ENCODE measurements around the gene COA5.

COA5 gene

DNA sequence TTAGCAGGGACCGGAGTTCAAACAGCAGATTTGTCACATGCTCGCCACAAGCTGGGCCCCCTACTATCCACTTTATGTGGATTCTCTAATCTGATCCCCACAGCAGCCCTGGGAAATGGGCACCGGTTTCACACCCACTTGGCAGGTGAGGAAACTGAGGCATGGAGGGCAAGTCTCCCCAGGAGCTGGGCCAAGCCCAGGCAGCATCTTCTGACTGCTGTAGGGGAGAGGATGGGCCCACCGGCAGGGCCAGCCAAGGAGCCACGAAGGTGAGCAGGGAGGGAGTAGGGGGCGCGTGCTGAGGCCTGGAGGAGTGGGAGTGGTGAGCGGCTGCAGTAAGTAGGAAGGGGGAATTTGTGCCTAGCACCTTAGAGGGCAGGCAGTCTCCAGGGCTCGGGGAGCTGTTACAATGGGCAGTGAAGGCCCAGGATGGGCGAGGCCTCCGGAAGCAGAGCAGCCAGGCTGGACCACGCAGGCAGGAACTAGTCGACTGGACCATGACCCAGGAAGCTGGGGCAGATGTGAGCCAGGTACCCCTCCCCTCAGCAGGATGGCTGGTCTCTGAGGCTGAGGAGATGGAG is 37.1 kb downstream of the COA5 start:
- no peak for DNase-seq

DNA sequence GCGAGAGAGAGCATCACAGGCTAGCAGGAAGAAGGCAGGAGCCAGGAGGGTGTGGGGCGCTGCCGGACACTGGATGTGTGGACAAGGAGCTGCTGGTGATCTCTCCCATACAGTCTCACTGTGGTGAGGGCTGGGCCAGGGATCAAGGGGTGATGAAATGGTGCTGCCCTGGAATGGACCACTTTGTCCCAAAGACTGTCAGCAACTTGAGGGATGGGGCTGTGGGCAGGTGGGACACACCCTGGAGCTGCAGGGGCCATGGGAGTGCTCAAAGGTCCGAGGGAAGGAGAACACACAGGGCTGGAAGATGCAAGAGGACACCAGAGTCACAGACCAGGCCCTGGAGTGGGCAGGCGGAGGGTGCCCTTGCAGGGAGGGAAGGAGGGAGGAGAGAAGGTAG is 38.0 kb downstream of the COA5 start:
- DNase-seq: no peak

DNA sequence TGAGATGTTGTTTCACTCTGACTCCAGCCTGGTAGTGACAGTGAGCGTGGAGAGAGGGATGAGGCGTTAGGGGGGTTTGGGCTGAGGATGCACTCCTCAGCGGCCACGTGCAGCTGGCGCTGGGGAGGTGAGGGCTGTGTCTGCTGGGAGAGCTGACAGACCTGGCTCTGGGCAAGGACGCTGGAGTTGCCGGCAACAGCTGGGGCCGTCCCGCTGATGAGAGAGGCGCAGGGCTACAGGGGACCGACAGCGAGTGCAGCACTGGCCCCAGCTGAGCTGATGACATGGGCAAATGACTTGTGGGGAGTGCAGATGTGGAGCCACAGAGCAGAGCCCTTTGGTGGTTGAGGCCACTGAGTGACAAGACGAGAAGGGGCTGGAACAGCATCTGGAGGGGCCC is 38.4 kb downstream of the COA5 start:
- no peak for DNase-seq

DNA sequence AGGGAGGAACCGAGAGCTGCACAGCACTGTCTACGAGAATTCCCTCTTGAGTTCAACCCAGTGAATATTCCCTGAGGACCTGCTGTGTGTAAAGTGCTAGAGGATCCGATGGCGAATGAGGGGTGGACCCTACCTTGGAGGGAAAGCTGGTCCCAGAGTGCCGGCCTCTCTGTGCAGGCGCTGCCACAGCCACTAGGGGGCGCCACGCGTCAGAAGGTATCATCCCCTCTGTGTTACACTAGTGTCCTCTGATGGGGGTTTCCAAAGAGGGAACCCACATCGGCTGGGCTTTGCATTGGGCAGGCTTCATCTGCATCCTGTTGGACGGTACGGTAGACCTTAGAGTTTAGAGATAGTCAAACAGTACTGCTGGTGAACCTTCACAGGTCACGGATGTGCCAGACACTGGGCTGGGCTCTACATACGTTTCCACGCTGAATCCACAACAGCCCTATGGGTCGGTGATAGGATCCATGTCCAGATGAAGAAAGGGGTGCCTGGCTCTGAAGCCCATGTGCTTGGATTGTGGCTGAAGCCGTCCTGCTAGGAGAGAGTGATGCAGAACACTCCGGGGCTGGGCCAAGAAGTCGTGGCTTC is 39.0 kb downstream of the COA5 start:
- DNase-seq: no peak

DNA sequence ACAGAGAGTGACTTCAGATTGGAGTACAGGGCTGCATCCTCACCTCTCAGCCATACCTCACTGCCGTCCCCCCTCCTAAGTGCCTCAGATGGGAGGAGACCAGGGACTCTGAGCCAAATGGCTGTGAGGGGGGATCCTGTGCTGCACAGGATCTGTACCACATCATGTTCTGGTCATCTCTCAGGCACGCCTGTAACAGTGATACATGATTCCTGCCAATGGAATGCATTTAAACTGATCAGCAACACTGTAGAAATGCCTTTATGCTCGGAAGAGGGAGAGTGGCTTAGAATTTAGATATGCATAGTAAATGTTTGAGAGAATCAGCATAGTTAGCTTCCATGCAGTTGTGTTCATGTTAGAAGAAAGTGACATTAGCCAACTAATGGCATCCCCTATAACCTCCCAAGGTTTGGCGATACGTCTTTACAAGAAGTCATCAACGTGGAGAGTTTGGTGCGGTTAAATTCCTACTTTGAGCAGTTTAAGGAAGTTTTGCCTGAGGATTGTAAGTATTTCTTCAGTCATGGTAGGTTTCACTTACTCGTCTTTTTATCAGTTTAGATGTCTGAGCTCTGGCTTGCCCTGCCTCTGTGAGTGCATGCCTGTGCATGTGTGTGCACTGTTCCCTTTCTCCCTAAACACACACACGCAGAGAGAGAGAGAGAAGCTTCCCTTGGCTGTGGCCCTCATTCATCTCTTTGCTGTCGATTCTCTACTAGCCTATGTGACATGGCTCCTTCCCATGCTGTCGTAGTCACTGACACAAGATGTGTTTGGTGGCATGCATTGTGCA is 40.0 kb downstream of the COA5 start:
- no peak for DNase-seq

DNA sequence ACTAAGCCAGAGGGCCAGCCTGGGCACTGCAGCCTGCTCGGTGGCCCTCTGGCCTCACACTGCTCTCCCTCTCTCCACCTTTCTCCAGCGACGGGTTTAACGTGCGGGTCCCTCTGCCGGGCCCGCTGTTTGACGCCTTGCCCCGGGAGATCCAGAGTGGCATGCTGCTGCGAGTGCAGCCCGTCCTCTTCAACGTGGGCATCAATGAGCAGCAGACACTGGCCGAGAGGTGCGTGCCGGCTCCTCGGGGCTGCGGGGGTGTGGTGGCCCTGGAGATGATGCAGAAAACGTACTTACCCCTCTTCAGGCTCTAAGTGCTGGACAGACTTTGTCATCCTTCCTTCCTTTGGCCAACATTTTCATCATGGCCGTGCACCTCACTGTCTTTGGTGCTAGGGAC is 42.4 kb downstream of the COA5 start:
- DNase-seq: no peak

DNA sequence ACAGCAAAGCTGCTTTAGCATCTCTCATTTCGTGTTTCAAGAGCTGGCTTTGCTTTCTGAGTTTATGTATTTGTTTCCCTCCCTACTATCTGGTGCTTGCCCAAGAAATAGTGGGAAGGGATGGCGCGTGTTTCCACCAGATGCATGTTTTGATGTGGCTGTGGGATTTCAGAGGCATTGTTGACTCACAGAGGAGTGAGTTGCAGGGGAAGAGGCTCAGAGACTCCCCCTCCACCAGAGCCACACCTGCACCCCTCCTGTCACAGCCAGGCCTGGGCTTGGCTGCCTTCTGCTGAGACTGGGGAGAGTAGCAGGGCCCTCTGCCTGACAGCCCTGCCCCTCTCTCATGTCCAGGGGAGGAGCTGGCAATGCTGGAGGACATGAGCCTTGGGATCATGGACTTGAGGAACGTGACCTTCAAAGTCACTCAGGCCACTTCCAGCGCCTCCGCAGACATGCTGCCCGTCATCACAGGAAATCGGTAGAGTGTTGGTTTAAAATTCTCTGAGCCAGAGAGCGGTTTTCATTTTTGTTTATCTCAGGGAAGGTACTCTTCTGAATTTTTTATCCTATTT is 42.9 kb downstream of the COA5 start:
- DNase-seq: no peak

DNA sequence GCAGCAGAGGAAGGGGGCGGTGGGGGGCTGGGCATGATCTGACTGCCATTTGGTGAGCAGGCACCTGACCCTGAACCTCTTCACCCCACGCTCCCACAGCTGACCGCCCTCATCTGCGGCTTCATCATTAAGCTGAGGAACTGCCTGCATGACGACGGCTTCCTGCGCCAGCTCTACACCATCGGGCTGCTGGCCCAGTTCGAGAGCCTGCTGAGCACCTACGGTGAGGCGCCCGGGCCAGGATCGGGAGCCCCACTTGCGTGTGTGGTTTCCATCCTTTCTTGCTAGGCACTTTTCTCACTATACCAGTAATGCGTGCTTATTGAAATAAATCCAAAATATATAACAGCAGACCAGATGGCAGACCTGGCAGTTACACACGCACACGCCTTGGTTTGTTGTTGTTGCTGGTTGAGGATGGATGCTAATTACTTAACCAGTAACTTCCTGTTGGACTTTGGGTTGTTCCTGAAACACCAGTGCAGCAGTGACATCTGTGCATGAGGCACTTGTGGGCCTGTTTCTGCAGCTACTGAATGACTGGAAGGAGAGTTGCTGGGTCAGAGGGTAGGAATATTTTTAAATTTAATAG is 43.7 kb downstream of the COA5 start:
- no peak for DNase-seq

DNA sequence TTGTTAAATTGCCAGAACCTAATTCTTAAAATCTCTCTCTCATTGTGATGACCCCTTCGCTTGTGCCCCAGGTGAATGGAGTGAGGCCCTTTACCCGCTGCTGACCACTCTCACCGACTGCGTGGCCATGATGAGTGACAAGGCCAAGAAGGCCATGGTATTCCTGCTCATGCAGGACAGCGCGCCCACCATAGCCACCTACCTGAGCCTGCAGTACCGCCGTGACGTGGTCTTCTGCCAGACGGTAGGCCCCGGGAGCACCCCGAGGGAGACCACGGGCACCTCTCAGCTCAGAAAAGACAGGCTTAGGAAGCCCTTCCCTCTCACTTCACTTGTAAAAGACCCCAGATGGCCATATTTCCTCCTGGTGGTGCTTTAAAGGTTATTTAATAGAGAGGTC is 44.9 kb downstream of the COA5 start:
- DNase-seq: no peak

DNA sequence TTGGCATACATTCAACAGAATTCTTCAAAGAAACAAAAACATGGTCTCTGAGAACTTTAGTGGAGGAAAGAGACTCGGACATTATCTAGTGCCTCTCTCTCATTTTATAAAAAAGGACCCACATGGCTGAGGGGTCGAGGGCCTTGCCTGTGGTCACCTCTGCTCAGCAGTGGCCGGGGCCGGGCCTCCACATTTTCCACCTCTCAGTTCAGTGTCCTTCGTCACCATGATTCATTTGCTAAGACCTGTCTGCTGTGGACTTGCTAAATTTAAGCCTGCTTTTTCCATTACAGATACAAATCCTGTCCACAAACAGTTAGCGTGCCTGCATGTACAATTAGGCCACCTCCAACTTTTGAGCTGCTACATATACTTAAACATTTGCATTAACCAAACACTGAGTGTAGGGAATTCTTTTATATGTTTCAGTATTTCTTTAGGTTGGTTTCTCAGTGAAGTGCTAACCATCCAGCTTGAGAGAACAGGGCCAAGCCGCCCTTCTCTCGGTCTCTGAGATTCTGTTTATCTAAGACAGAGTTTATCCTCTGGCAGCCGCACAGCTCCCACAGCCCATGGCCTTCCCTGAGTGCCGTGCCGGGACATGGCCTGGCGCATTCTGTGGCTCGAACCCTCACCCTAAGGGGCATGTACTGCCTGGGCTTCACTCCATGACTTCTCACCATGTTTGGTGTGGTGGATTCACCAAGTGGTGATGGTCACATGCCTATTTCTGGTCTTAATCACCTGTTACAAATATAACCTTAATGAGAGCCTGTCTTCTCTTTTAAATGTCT is 46.2 kb downstream of the COA5 start:
- no peak for DNase-seq

DNA sequence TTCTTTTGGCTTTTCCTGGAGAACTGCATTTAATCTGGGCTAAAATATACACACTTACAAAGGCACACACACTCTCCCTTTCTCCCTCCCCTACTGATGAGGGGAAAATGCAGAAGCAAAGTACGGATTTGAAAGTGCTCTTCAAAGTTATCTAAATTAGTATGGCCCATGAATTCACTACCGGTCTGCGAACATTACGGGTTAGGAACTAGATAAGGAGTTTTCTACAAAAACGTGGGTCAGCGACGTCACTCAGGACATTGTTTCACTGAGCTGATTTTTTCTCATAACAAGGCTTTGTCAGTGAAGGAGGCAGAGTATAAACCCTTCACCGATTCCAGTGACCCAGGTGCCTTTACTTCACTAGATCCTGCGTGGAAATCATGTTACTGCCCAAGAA is 47.3 kb downstream of the COA5 start:
- DNase-seq: no peak

DNA sequence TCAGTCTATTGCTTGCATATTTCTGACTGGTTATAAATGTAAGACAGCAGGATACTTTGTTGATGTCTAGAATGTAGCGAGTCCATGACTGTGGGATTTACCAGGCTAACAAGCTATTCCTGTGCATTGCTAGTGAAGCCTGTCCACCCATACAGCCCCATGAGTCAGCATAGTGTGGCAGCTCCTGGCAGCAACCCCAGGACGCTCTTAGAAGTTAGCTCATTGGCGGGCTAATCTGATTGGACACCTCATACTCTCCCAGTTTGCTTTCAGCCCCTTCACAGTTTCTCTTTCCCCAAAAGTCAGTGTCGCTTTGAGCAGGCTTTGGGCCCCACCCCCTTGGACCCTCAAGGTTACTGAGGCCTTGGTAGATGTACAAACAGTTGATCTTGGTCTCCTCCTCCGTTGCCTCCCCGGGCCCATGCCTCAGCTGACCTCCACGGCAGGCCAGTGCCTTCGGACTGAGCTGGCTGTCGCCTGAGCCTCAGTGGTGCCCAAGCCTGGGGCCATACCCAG is 48.0 kb downstream of the COA5 start:
- no peak for DNase-seq

DNA sequence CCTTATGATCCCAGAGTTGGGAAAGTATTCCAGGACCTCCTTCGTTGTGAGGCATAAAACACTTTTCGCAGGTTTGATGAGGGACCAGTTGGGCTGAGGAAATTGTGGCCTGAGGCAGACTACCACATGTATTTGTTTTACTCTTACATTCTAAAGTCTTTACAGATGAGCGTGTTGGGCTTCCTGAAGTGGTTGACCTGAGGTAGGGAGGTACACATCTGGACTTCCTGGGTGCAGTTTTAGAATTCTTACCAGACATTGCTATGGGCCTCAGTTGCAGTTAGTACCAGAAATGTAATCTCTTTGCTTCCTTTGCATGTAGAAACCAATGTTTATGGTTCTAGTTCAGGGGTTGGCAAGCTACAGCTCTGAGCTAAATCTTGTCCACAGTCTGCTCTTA is 48.7 kb downstream of the COA5 start:
- no peak for DNase-seq

DNA sequence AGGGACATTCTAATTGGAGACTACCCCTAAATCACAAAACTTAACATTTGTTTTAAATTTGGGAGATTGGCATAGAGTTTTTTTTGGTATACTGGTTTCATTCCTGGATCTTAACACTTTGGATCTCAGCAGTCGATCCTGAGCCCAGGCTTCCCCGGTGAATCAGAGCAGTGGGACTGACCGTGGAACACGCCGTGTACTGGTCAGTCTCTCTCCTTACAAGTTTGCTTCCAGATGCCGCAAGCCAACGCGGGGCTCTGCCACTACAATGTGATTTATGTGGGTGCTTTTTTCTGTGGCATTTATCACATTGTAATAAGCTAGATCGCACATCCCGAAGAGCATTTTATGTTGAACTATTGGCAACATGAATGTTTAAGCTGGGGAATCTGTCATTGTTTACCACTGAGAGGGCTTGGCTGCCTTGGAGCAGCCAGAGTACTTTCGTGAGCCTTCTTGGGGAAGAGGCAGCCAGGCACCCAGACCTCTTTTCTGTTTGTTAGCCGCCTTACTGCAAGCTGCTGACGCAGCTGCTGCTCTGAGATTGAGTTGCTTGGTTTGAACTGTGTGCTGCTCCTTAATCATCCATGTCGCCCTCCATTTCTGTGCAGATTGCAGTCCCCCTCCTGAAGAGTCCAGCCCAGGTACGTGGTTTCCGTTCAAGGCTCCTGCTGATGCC is 49.3 kb downstream of the COA5 start:
- DNase-seq: no peak

DNA sequence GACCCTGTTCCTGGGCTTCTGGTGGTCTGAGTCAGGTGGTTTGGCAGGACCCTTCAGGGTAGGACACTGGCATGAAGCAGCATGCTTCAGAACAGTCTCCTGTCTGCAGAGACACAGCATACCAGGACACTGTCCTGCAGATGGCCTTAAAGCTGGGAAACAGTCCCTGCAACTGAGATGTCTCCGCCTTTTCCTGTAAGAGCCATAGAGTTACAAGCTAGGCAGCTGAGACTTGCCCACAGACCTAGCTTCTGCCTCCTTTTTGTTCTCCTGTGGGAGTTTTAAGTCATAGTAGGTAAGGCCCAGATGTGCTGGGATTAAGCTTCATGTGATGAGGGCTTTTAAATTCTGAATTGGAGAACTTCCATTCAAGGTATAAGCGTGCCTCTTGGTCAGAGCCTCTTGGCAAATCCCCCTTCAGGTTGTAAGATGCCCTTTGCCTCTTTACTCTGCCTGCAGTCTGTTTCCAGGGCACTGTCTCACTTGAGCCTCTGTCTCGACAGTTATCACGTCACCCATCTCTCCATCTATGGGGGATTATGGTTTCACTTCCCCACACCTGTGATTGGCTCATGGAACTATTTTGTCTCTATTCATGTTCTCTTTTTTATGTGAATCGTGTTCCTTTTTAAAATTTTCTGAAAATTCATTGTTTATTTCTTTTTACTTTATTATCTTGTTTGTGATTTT is 51.8 kb downstream of the COA5 start:
- no peak for DNase-seq

DNA sequence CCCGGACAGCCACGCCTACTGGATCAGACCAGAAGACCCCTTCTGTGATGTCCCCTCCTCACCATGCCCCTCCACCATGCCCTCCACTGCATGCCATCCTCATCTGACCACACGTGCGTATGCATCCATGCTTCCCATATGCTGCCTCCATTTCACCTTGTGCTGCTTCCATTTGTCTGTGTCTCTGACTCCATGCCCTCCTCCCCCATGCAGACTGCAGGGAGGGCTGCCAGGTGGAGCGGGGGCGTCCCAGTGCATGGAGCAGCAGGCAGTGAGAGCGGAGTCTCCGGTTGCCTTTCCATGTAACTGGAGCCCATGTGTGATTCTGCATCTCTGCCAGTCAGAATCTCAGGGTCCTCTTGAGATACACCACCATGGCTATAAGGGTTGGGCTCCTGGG is 52.6 kb downstream of the COA5 start:
- DNase-seq: no peak

DNA sequence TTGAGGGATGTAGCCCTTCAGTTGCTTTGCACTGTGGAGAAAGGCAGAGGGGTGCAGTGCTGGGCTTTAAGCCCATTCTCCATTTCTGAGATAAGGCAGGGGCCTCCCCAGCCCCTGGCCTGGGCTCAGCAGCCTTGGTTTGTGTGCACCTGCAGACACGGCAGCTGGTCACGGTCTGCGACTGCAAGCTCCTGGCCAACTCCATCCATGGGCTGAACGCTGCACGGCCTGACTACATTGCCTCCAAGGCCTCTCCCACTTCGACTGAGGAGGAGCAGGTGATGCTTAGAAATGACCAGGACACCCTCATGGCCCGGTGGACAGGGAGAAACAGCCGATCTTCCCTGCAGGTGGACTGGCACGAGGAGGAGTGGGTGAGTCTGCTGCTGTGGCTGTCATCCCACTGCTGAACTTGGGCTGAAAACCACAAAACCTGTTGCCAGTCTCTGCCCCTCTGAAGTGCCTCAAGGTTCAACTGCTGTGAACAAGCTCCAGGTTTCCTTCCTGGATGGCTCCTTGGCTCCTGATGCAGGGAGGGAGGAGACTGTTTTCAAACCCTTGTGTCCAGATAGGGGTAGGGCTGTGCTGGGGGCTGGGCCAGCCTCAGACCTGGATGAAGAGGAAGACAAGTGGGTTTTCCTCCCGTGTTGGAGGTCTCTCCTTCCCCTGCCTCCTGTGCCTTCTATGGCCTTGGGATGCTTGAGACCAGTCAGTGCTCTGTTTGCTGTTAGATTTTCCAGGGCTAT is 54.0 kb downstream of the COA5 start:
- no peak for DNase-seq

DNA sequence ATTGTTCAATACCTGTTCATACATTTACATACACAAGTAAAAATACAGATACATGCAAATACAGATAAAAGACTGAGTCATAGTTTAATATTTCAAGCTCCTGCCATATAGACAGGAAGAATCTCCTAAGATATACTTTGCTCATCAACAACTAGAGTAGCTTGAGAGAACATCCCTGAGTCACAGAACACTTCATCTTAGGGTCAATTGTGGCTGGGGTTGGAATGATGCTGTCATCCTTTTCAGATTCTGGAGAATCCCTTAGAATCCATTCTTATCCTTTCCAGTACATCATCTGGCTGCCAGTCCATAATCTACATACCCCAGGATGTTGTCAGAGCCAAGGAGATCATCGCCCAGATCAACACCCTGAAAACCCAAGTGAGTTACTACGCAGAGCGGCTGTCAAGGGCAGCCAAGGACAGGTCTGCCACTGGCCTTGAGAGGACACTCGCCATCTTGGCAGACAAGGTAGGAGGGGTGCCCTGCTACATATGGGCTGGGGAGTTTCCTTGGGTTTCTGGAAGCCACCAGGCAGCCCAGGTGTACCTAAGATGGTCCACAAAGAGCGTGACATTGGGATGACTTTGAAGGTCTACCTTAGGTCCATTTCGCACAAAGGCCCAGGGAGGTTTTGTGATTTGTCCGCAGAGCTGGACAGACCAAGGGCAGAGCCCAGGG is 55.7 kb downstream of the COA5 start:
- no peak for DNase-seq

DNA sequence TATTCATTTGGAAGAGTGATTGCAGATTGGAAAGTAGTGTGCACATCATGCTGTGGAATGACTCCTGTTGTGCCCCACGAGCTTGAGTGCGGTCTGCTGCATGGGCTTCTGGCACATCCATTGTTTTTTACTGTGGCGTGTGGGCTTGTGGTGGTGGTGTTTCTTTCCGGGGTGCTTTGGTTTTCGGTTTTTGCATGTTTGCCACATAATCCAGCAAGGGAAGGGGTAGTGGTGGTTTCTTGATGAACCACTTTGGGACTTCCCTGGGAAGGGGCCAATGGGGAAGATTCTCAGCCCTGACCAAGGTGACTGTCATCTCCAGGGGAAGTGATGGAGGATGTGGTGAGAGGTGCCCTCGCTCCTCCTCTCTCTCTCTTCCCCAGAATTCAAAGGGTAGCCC is 57.0 kb downstream of the COA5 start:
- DNase-seq: no peak

DNA sequence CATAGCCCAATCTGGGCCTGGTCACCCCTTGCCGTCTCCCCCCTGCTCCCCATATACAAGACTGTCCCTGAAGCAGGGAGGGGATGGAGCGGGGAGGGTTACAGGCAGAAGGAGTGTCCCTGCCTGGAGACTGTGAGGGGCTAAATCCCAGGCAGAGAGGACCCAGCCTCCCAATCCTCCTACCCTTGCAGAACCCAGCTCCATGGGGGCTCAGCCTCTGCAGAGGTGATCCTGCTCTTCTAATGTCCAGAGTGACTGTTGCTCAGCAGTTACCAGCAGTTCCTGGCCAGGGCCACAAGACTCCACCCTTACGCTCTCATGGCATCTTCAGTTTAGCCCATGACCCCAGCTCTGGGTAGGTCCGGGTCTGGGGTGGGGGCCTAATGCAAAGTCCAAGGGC is 58.1 kb downstream of the COA5 start:
- no peak for DNase-seq
